CD4-positive, alpha-beta T cell (primary cell): Measurements from ENCODE around the gene TUBA8. TPM values are rescaled to one million over a fixed set of nuclear protein-coding genes. Genes with fewer than 3 reads are reported as not detected.

Source experiments
- ATAC-seq: fragments of 200-7000 bp; cut with Tn5 transposase; one replicate; pipeline ENCODE4 v1.10.0; 2022; ENCODE audit warnings: mild to moderate bottlenecking; ENCODE audit not compliant: poor library complexity
- CTCF ChIA-PET: fragments of 350-600 bp; sonication (Branson Sonifier 250); formaldehyde crosslinking; loops from one replicate; lab custom pipeline; 2021; ENCODE audit warnings: antibody characterized with exemption, inconsistent platforms; lab: Charles Lee
- POLR2A ChIA-PET: fragments of 350-600 bp; sonication (Branson Sonifier 250); formaldehyde crosslinking; loops from one replicate; lab custom pipeline; 2021; ENCODE audit warnings: antibody characterized with exemption, inconsistent platforms; lab: Charles Lee
- DNase-seq, 14 experiments: peaks; one replicate each; pipeline ENCODE4 v3.0.0-alpha.2; 2013 to 2020; ENCODE audit warnings: mixed read lengths in 2 of 14
- H3K27ac ChIP-seq, 2 donors: one replicate each; pipeline versions ENCODE4 v1.5.1 to v1.7.0; 2013; ENCODE audit warnings: low read length in 2 of 2, low read depth in 1 of 2, mild to moderate bottlenecking in 1 of 2
- H3K27me3 ChIP-seq, 2 experiments: 1 replicate in 1 of 2; 2 replicates in 1 of 2; pipeline versions ENCODE4 v1.6.1 to v1.7.0; 2013; ENCODE audit warnings: low read length in 2 of 2, control low read depth in 1 of 2, mild to moderate bottlenecking in 1 of 2, moderate library complexity in 1 of 2; ENCODE audit not compliant: insufficient read depth in 2 of 2, control insufficient read depth in 1 of 2
- H3K36me3 ChIP-seq: one replicate; pipeline ENCODE4 v1.6.1; 2013; ENCODE audit warnings: low read length, control low read depth; ENCODE audit not compliant: insufficient read depth
- H3K4me1 ChIP-seq: one replicate; pipeline ENCODE4 v1.6.1; 2013; ENCODE audit warnings: low read length, control low read depth; ENCODE audit not compliant: insufficient read depth
- H3K4me3 ChIP-seq: one replicate; pipeline ENCODE4 v1.5.1; 2013; ENCODE audit warnings: mild to moderate bottlenecking, low read length, moderate library complexity
- H3K9me3 ChIP-seq, 2 experiments: 1 replicate in 1 of 2; 2 replicates in 1 of 2; pipeline versions ENCODE4 v1.6.1 to v1.7.0; 2013; ENCODE audit warnings: low read length in 2 of 2, mild to moderate bottlenecking in 2 of 2, control low read depth in 1 of 2, moderate library complexity in 1 of 2; ENCODE audit not compliant: control insufficient read depth in 1 of 2, insufficient read depth in 1 of 2
- H3K27ac Mint-ChIP-seq: one replicate; pipeline ENCODE4 v1.8.0; 2020; ENCODE audit warnings: mixed read lengths
- H3K27me3 Mint-ChIP-seq: one replicate; pipeline ENCODE4 v1.8.0; 2021; ENCODE audit warnings: mixed read lengths
- H3K36me3 Mint-ChIP-seq: one replicate; pipeline ENCODE4 v1.8.0; 2021; ENCODE audit warnings: low read depth, mixed read lengths
- H3K4me1 Mint-ChIP-seq: one replicate; pipeline ENCODE4 v1.8.0; 2021; ENCODE audit warnings: low read depth, mixed read lengths
- H3K4me3 Mint-ChIP-seq: one replicate; pipeline ENCODE4 v1.8.0; 2020; ENCODE audit warnings: mild to moderate bottlenecking, mixed read lengths
- H3K9me3 Mint-ChIP-seq: one replicate; pipeline ENCODE4 v1.8.0; 2020; ENCODE audit warnings: mixed read lengths
- CTCF ChIP-seq: fragments of 200-600 bp; IDR thresholded peaks from one replicate; pipeline ENCODE4 v1.8.0; 2022; ENCODE audit warnings: antibody characterized with exemption, mild to moderate bottlenecking
- intact Hi-C, 2 experiments: fragments of 100-400 bp; cut with DNase I in 1 of 2; cut with micrococcal nuclease in 1 of 2; formaldehyde crosslinking; loops; one replicate each; pipeline versions ENCODE4 v1.15.1 to v1.9.0; 2023 to 2025; cut with DNase I, micrococcal nuclease
- total RNA-seq, 174 experiments: library from RNA in 2 of 174; stranded (reverse) in 2 of 174; gene quantifications; one replicate each; pipeline ENCODE4 v1.2.3 and lab custom pipeline; 2021 to 2026

Gene TUBA8
- total RNA-seq, 2 experiments from 2014 or later = 0.47 to 1.1 TPM

GRCh38 chr22:18083406-18083805 is 27.2 kb upstream of the TUBA8 start:
- H3K27me3 Mint-ChIP-seq = no peaks in the 10 kb centered on the region
- peaks cover 91% of the 10 kb centered on the region for H3K36me3 Mint-ChIP-seq
- intact Hi-C loops = no loop called here
- peaks cover 45% of the 10 kb centered on the region for H3K4me1 Mint-ChIP-seq
- H3K4me3 ChIP-seq = no peak overlapping the region
- no peak overlapping the region for H3K4me3 Mint-ChIP-seq
- H3K9me3 Mint-ChIP-seq = no peaks in the 10 kb centered on the region
- DNase-seq = no peak
- ChIA-PET POLR2A (no interaction called here), CTCF (no interaction called here)
- no peak overlapping the region for H3K27ac Mint-ChIP-seq
- no peaks in the 10 kb centered on the region for H3K9me3 ChIP-seq
- ATAC-seq = no peak
- H3K4me1 ChIP-seq = peaks cover 14% of the 10 kb centered on the region
- no peak for TF ChIP-seq CTCF
- H3K36me3 ChIP-seq = peaks cover 80% of the 10 kb centered on the region
- H3K27me3 ChIP-seq = no peaks in the 10 kb centered on the region
- H3K27ac ChIP-seq = no peak overlapping the region

- intact Hi-C loops = no loop called here
- Histone ChIP-seq H3K9me3 (no peaks in the 10 kb centered on the region), H3K27ac (no peak overlapping the region), H3K27me3 (no peaks in the 10 kb centered on the region), H3K4me3 (no peak overlapping the region), H3K4me1 (peaks cover 10% of the 10 kb centered on the region), H3K36me3 (peaks cover 77% of the 10 kb centered on the region)
- Mint-ChIP-seq H3K27ac (no peak overlapping the region), H3K4me1 (peaks cover 36% of the 10 kb centered on the region), H3K4me3 (no peak overlapping the region), H3K27me3 (no peaks in the 10 kb centered on the region), H3K9me3 (no peaks in the 10 kb centered on the region), H3K36me3 (peaks cover 92% of the 10 kb centered on the region)
- TF ChIP-seq CTCF = no peak
- no peak for DNase-seq
- ATAC-seq = no peak
- ChIA-PET POLR2A (no interaction called here), CTCF (no interaction called here)
These were observed 25.4 kb upstream of the TUBA8 start for GRCh38 chr22:18085188-18085587.

- peaks cover 27% of the 10 kb centered on the region for H3K4me1 Mint-ChIP-seq
- H3K4me3 Mint-ChIP-seq = no peak overlapping the region
- ChIA-PET POLR2A (no interaction called here), CTCF (interaction anchor here (1.5 kb wide), 1 partner anchor 11 kb away, joined by 5 read pairs; no protein-coding TSS in a partner anchor)
- intact Hi-C loops = no loop called here
- ATAC-seq (no peak), DNase-seq (no peak)
- H3K36me3 ChIP-seq = peaks cover 64% of the 10 kb centered on the region
- H3K4me3 ChIP-seq = no peak overlapping the region
- no peaks in the 10 kb centered on the region for H3K27me3 ChIP-seq
- peaks cover 92% of the 10 kb centered on the region for H3K36me3 Mint-ChIP-seq
- peaks cover 26% of the 10 kb centered on the region for H3K4me1 ChIP-seq
- H3K27me3 Mint-ChIP-seq = no peaks in the 10 kb centered on the region
- H3K27ac ChIP-seq = no peak overlapping the region
- H3K9me3 Mint-ChIP-seq = no peaks in the 10 kb centered on the region
- H3K27ac Mint-ChIP-seq = no peak overlapping the region
- no peak for TF ChIP-seq CTCF
- H3K9me3 ChIP-seq = no peaks in the 10 kb centered on the region
These were observed 23.2 kb upstream of the TUBA8 start for GRCh38 chr22:18087350-18087855.
